HG03521 (cell line): Measurements from ENCODE around the gene RBBP8NL.

ENCODE experiments used
- ATAC-seq: cut with Tn5 transposase; IDR thresholded peaks from one replicate; pipeline ENCODE4 v1.9.1; 2021; ENCODE audit warnings: mild to moderate bottlenecking, moderate library complexity; ENCODE audit not compliant: unreplicated experiment

RBBP8NL gene

GRCh38 chr20:62423326-62423706 is 4.0 kb downstream of the RBBP8NL start:
- no peak for ATAC-seq

- ATAC-seq = no peak
Observed at GRCh38 chr20:62422636-62423325, 4.6 kb downstream of the RBBP8NL start.

GRCh38 chr20:62421716-62421990 is 5.7 kb downstream of the RBBP8NL start:
- ATAC-seq = no peak

- no peak for ATAC-seq
Observed at GRCh38 chr20:62420846-62421715, 6.3 kb downstream of the RBBP8NL start.

- no peak for ATAC-seq
Observed at GRCh38 chr20:62419759-62420158, 7.6 kb downstream of the RBBP8NL start.

- no peak for ATAC-seq
Observed at GRCh38 chr20:62418709-62419487, 8.4 kb downstream of the RBBP8NL start.

GRCh38 chr20:62417981-62418708 is 9.2 kb downstream of the RBBP8NL start:
- ATAC-seq = no peak

- ATAC-seq = no peak
Observed at GRCh38 chr20:62416651-62417637, 10.4 kb downstream of the RBBP8NL start.

GRCh38 chr20:62415354-62416111 is 11.8 kb downstream of the RBBP8NL start:
- ATAC-seq = no peak

- ATAC-seq = no peak
Observed at GRCh38 chr20:62413896-62414481, 13.3 kb downstream of the RBBP8NL start.

- ATAC-seq = no peak
Observed at GRCh38 chr20:62413025-62413570, 14.2 kb downstream of the RBBP8NL start.

- no peak for ATAC-seq
Observed at GRCh38 chr20:62412194-62413024, 14.9 kb downstream of the RBBP8NL start.

- ATAC-seq = no peak
Observed at GRCh38 chr20:62411479-62412193, 15.7 kb downstream of the RBBP8NL start.

GRCh38 chr20:62410746-62411478 is 16.4 kb downstream of the RBBP8NL start:
- ATAC-seq = no peak

- no peak for ATAC-seq
Observed at GRCh38 chr20:62409931-62410745, 17.2 kb downstream of the RBBP8NL start.
